Ishikawa (cell line): ENCODE measurements around the gene ROR1.
A peak's percentile ranks its signal among the peaks of the same experiment; 100 is the strongest.

Source experiments
- CEBPB ChIP-seq: IDR thresholded peaks from 2 replicates; pipeline ENCODE4 v1.6.1; 2012
- CREB1 ChIP-seq: IDR thresholded peaks from 2 replicates; pipeline ENCODE4 v1.6.1; 2012; ENCODE audit warnings: low read depth
- EGR1 ChIP-seq: IDR thresholded peaks from 2 replicates; pipeline ENCODE4 v1.6.1; 2012
- EP300 ChIP-seq: IDR thresholded peaks from 2 replicates; pipeline ENCODE4 v1.6.1; 2012; ENCODE audit warnings: borderline replicate concordance
- FOXM1 ChIP-seq: IDR thresholded peaks from 2 replicates; pipeline ENCODE4 v1.6.1; 2012; ENCODE audit warnings: low read depth, borderline replicate concordance
- MAX ChIP-seq: IDR thresholded peaks from 2 replicates; pipeline ENCODE4 v1.6.1; 2012
- NFIC ChIP-seq: IDR thresholded peaks from 2 replicates; pipeline ENCODE4 v1.6.1; 2012
- RAD21 ChIP-seq: IDR thresholded peaks from 2 replicates; pipeline ENCODE4 v1.6.1; 2012; ENCODE audit warnings: low read depth
- REST ChIP-seq: IDR thresholded peaks from 2 replicates; pipeline ENCODE4 v1.6.1; 2012; ENCODE audit warnings: low read depth, mild to moderate bottlenecking
- TAF1 ChIP-seq: IDR thresholded peaks from 2 replicates; pipeline ENCODE4 v1.6.1; 2012; ENCODE audit warnings: low read depth, mild to moderate bottlenecking
- TCF12 ChIP-seq: IDR thresholded peaks from 2 replicates; pipeline ENCODE4 v1.6.1; 2012; ENCODE audit warnings: low read depth
- TEAD4 ChIP-seq: IDR thresholded peaks from 2 replicates; pipeline ENCODE4 v1.6.1; 2012
- USF1 ChIP-seq: IDR thresholded peaks from 2 replicates; pipeline ENCODE4 v1.6.1; 2012
- YY1 ChIP-seq: IDR thresholded peaks from 2 replicates; pipeline ENCODE4 v1.6.1; 2012; ENCODE audit warnings: low read depth
- ZBTB7A ChIP-seq: IDR thresholded peaks from 2 replicates; pipeline ENCODE4 v1.6.1; 2012; ENCODE audit warnings: low read depth

The ROR1 gene

GRCh38 chr1:63743781-63744180 lies 30.0 kb upstream of the ROR1 start:
- TF ChIP-seq EGR1 (no peak), FOXM1 (no peak), TAF1 (no peak), USF1 (no peak), CEBPB (no peak), YY1 (no peak)

- TF ChIP-seq TEAD4 (no peak), TCF12 (no peak), EP300 (peak; percentile 49; the same call in 1 of the 2 replicates), NFIC (no peak), CEBPB (peak; percentile 84), ZBTB7A (0 out of 2 replicates have a peak, but pooled peaks have one; percentile 49)
Observed at GRCh38 chr1:63746129-63746864, 27.5 kb upstream of the ROR1 start.

- no peak for TF ChIP-seq FOXM1
- no peak for TF ChIP-seq EGR1
- TF ChIP-seq TAF1 = no peak
- TF ChIP-seq REST = no peak
- no peak for TF ChIP-seq EP300
Observed at GRCh38 chr1:63747445-63747844, 26.4 kb upstream of the ROR1 start.

GRCh38 chr1:63748046-63748580 lies 25.7 kb upstream of the ROR1 start:
- TF ChIP-seq YY1 (no peak), TAF1 (no peak), REST (no peak), MAX (no peak), CEBPB (no peak)

- TF ChIP-seq MAX (no peak), YY1 (no peak), TEAD4 (no peak), CREB1 (no peak), EGR1 (no peak), RAD21 (no peak), REST (no peak), CEBPB (no peak), EP300 (no peak)
Observed at GRCh38 chr1:63748641-63749040, 25.2 kb upstream of the ROR1 start.

- TF ChIP-seq ZBTB7A = no peak
- no peak for TF ChIP-seq CEBPB
- no peak for TF ChIP-seq USF1
- TF ChIP-seq YY1 = no peak
- no peak for TF ChIP-seq REST
- no peak for TF ChIP-seq RAD21
- TF ChIP-seq MAX = no peak
Observed at GRCh38 chr1:63750721-63751120, 23.1 kb upstream of the ROR1 start.
